Type B pancreatic cell (in vitro differentiated cells): ENCODE results near the gene MEGF6. TPM values are rescaled to one million over a fixed set of nuclear protein-coding genes. Genes with fewer than 3 reads are reported as not detected.

Experiments used
- DNase-seq: peaks from one replicate; pipeline ENCODE4 v3.0.0; 2021; ENCODE audit warnings: mixed read lengths; ENCODE audit not compliant: unreplicated experiment; ENCODE audit errors: extremely low spot score
- H3K27ac Mint-ChIP-seq: 2 replicates; pipeline ENCODE4 v1.8.0; 2021; ENCODE audit warnings: mild to moderate bottlenecking, mixed read lengths
- H3K27me3 Mint-ChIP-seq: 2 replicates; pipeline ENCODE4 v1.8.0; 2021; ENCODE audit warnings: mixed read lengths
- H3K36me3 Mint-ChIP-seq: 2 replicates; pipeline ENCODE4 v1.8.0; 2021; ENCODE audit warnings: mixed read lengths
- H3K4me1 Mint-ChIP-seq: one replicate; pipeline ENCODE4 v1.8.0; 2021; ENCODE audit warnings: mixed read lengths; ENCODE audit not compliant: unreplicated experiment
- H3K4me3 Mint-ChIP-seq: 2 replicates; pipeline ENCODE4 v1.8.0; 2021; ENCODE audit warnings: mild to moderate bottlenecking, mixed read lengths
- H3K9me3 Mint-ChIP-seq: 2 replicates; pipeline ENCODE4 v1.8.0; 2021; ENCODE audit warnings: mixed read lengths
- CTCF ChIP-seq: fragments of 200-600 bp; sonication (generic); conservative IDR thresholded peaks from 2 replicates; pipeline ENCODE4 v1.5.0; 2021; ENCODE audit warnings: antibody characterized with exemption, mild to moderate bottlenecking
- microRNA-seq: library from miRNA; unstranded; fragments of <30 nt; microRNA quantifications from one replicate; pipeline ENCODE4, GENCODE V29; 2020
- total RNA-seq: library from RNA; stranded (reverse); gene quantifications from 2 replicates; pipeline ENCODE4 v1.2.1, GENCODE V29; 2021; ENCODE audit warnings: low replicate concordance

Gene MEGF6
- total RNA-seq, 1 donor from 2014 or later: 61.7 TPM

GRCh38 chr1:3440711-3441409 is 170.4 kb downstream of the MEGF6 start:
- H3K27me3 Mint-ChIP-seq: peaks cover 20% of the 10 kb centered on the region
- no peak for TF ChIP-seq CTCF
- peaks cover 16% of the 10 kb centered on the region for H3K4me1 Mint-ChIP-seq
- H3K36me3 Mint-ChIP-seq: no peaks in the 10 kb centered on the region
- H3K27ac Mint-ChIP-seq: peak overlapping the region; percentile 45
- DNase-seq: no peak
- H3K9me3 Mint-ChIP-seq: no peaks in the 10 kb centered on the region
- peak overlapping the region; percentile 44 for H3K4me3 Mint-ChIP-seq

DNA sequence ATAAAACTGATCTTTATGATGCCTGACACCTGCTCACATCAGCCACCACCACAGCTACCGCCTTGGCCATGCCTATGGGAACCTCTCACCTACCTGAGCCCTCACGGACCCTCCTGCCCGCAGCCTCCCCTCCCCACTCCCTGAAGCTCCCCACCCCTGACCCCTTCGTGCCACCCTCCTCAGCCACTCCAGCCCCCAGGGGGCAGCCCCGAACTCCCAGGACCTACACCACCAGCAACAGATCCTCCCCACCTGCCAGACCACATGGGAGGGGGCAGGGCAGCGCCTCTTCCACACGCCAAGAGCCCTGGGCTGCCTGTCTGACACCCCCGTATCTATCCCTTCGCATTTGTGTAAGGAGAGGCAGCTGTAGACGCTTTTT is 171.0 kb downstream of the MEGF6 start:
- Mint-ChIP-seq H3K36me3 (no peaks in the 10 kb centered on the region), H3K27me3 (peaks cover 20% of the 10 kb centered on the region), H3K4me3 (peak overlapping the region; percentile 22), H3K9me3 (no peaks in the 10 kb centered on the region), H3K27ac (no peak overlapping the region), H3K4me1 (peaks cover 16% of the 10 kb centered on the region)
- TF ChIP-seq CTCF: no peak
- no peak for DNase-seq

Small RNA genes lying within 50 kb of the gene (microRNA-seq; reads per million reads assigned to microRNA genes)
- 4.1 reads per million, percentile 15 among the genes with 10 or more reads in this experiment for gene MIR551A

Other genes starting within 250 kb of the MEGF6 start
- 16.1 and 28.9 TPM in 2 replicates for gene ARHGEF16, start 156.8 kb downstream of the MEGF6 start, total RNA-seq
- gene TPRG1L, start 13.5 kb upstream of the MEGF6 start, total RNA-seq: 26.6 and 56.6 TPM in 2 replicates
- 22.5 and 26.7 TPM in 2 replicates for gene WRAP73, start 38.6 kb upstream of the MEGF6 start, total RNA-seq
- 1.6 TPM in 2 replicates for gene TP73, start 41.0 kb upstream of the MEGF6 start, total RNA-seq
- gene CCDC27, start 140.9 kb upstream of the MEGF6 start, total RNA-seq: not detected in 2 replicates
- gene SMIM1, start 161.2 kb upstream of the MEGF6 start, total RNA-seq: 10.8 and 15.1 TPM in 2 replicates
- 53.5 and 56.5 TPM in 2 replicates for gene LRRC47, start 185.0 kb upstream of the MEGF6 start, total RNA-seq
- gene CEP104, start 245.7 kb upstream of the MEGF6 start, total RNA-seq: 41.9 and 42.3 TPM in 2 replicates
- gene DFFB, start 246.0 kb upstream of the MEGF6 start, total RNA-seq: 6.8 and 10.6 TPM in 2 replicates